Peyer's patch (tissue), 4 donors: Measurements from ENCODE around the gene FOXO6. TPM values are rescaled to one million over a fixed set of nuclear protein-coding genes. Genes with fewer than 3 reads are reported as not detected.

Source experiments
- DNase-seq, 3 donors: peaks; one replicate each; pipeline ENCODE4 v3.0.0-alpha.2; 2017 to 2019
- H3K27ac ChIP-seq, 4 donors: fragments of 200-600 bp; sonication (generic); one replicate each; pipeline ENCODE4 v1.5.1; 2016 to 2019
- H3K27me3 ChIP-seq, 2 donors: fragments of 200-600 bp; sonication (generic); one replicate each; pipeline ENCODE4 v1.5.1; 2019
- H3K36me3 ChIP-seq, 3 donors: fragments of 200-600 bp; sonication (generic); one replicate each; pipeline ENCODE4 v1.5.1; 2016 to 2019
- H3K4me1 ChIP-seq, 4 donors: fragments of 200-600 bp; sonication (generic); one replicate each; pipeline ENCODE4 v1.5.1; 2016 to 2019
- H3K4me3 ChIP-seq, 4 donors: fragments of 200-600 bp; sonication (generic); 1 replicate in 3 of 4; 2 replicates in 1 of 4; pipeline ENCODE4 v1.5.1; 2016 to 2019; ENCODE audit warnings: mild to moderate bottlenecking in 1 of 4
- H3K9me3 ChIP-seq, 4 donors: fragments of 200-600 bp; sonication (generic); one replicate each; pipeline ENCODE4 v1.5.1; 2016 to 2019; ENCODE audit warnings: mild to moderate bottlenecking in 1 of 4
- CTCF ChIP-seq, 6 experiments: fragments of 450-650 bp in 4 of 6; fragments of 200-600 bp in 2 of 6; sonication (generic) in 1 of 6; IDR thresholded peaks; one replicate each; pipeline ENCODE4 v1.5.1; 2017 to 2019; ENCODE audit warnings: antibody characterized with exemption in 6 of 6, mild to moderate bottlenecking in 3 of 6, moderate library complexity in 1 of 6
- POLR2A ChIP-seq, 2 donors: fragments of 450-650 bp; IDR thresholded peaks; one replicate each; pipeline ENCODE4 v1.5.1; 2017; ENCODE audit warnings: antibody characterized with exemption in 2 of 2, mild to moderate bottlenecking in 2 of 2, moderate library complexity in 2 of 2
- total RNA-seq, 4 donors: library from RNA; depleted of rRNA; stranded (reverse); fragments of >200 nt; gene quantifications; one replicate each; pipeline ENCODE4 v1.1.0, GENCODE V29; 2016

FOXO6 gene
- total RNA-seq, 4 donors from 2014 or later = 0.53 to 1.1 TPM; not detected in 2

DNA sequence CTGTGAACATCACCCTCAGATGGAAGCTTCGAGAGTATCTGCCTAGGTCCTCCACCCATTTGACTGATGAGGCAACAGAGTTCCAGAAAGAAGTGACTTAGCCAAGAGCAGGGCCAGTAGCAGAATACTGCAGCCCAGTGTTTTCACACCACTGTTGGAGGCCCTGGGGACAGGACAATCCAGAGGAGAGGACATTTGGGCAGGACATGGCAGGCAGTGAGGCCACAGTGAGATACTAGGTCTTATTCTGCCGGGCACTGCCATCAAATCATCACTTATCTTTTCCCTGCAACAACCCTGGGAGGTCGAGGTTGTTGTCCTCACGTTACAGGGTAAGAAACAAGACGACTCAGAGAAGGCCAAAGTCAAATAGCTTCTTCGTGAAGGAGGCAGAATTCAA, 5.5 kb upstream of the FOXO6 start:
- no peak overlapping the region for H3K27ac ChIP-seq
- H3K27me3 ChIP-seq = no peaks in the 10 kb centered on the region
- H3K4me3 ChIP-seq = no peak overlapping the region
- peaks cover 0 to 30% (median 2%) of the 10 kb centered on the region in 4 donors for H3K4me1 ChIP-seq
- peak in 2 of 3 donors; percentile 9 to 19 for DNase-seq
- TF ChIP-seq CTCF (IDR thresholded peaks at IDR 0.05) = no peak
- TF ChIP-seq POLR2A (IDR thresholded peaks at IDR 0.05) = no peak
- no peaks in the 10 kb centered on the region for H3K36me3 ChIP-seq
- no peaks in the 10 kb centered on the region for H3K9me3 ChIP-seq

DNA sequence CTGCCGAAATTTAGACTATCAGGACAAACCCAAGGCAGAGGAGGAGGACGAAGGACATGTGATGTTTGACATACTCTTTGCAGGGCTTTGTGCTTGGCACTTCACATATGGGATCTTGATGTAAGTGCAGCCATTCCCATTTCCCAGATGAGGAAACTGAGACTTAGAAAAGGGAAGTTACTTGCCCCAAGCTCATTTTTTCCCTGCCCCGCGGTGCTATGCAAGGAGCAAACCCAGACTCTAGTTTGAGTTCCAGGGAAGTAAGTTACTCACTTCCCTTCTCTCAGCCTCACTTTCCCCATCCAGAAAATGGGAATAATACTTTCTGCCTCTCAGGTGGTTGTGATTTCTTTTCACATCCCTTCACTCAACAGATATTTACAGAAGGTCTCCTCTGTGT, 4.5 kb upstream of the FOXO6 start:
- H3K27me3 ChIP-seq = no peaks in the 10 kb centered on the region
- DNase-seq = no peak

GRCh38 chr1:41357451-41358101, 3.7 kb upstream of the FOXO6 start:
- peaks cover 4 to 41% (median 10%) of the 10 kb centered on the region in 4 donors for H3K4me1 ChIP-seq
- peaks cover 0 to 4% of the 10 kb centered on the region in 2 donors for H3K27me3 ChIP-seq
- no peak overlapping the region for H3K4me3 ChIP-seq
- H3K27ac ChIP-seq = no peak overlapping the region
- DNase-seq = peak in 2 of 3 donors; percentile 31 to 38
- no peaks in the 10 kb centered on the region for H3K36me3 ChIP-seq
- no peak for TF ChIP-seq CTCF (IDR thresholded peaks at IDR 0.05)
- TF ChIP-seq POLR2A (IDR thresholded peaks at IDR 0.05) = no peak
- H3K9me3 ChIP-seq = no peaks in the 10 kb centered on the region

More for the DNA sequence above, 4.5 kb upstream of the FOXO6 start:
- no peak overlapping the region for H3K27ac ChIP-seq
- H3K4me1 ChIP-seq = peaks cover 0 to 32% (median 4%) of the 10 kb centered on the region in 4 donors
- no peak overlapping the region for H3K4me3 ChIP-seq
- no peaks in the 10 kb centered on the region for H3K9me3 ChIP-seq
- no peak for TF ChIP-seq POLR2A (IDR thresholded peaks at IDR 0.05)
- no peak for TF ChIP-seq CTCF (IDR thresholded peaks at IDR 0.05)
- H3K36me3 ChIP-seq = no peaks in the 10 kb centered on the region

GRCh38 chr1:41358131-41359021, 2.9 kb upstream of the FOXO6 start:
- peak in 2 of 3 donors; percentile 42 to 48 for DNase-seq
- Histone ChIP-seq H3K27me3 (peaks cover 0 to 4% of the 10 kb centered on the region in 2 donors), H3K9me3 (no peaks in the 10 kb centered on the region), H3K4me3 (no peak overlapping the region), H3K4me1 (peaks cover 4 to 45% (median 10%) of the 10 kb centered on the region in 4 donors), H3K27ac (no peak overlapping the region), H3K36me3 (no peaks in the 10 kb centered on the region)
- TF ChIP-seq POLR2A (IDR thresholded peaks at IDR 0.05) (no peak), CTCF (IDR thresholded peaks at IDR 0.05) (no peak)

DNA sequence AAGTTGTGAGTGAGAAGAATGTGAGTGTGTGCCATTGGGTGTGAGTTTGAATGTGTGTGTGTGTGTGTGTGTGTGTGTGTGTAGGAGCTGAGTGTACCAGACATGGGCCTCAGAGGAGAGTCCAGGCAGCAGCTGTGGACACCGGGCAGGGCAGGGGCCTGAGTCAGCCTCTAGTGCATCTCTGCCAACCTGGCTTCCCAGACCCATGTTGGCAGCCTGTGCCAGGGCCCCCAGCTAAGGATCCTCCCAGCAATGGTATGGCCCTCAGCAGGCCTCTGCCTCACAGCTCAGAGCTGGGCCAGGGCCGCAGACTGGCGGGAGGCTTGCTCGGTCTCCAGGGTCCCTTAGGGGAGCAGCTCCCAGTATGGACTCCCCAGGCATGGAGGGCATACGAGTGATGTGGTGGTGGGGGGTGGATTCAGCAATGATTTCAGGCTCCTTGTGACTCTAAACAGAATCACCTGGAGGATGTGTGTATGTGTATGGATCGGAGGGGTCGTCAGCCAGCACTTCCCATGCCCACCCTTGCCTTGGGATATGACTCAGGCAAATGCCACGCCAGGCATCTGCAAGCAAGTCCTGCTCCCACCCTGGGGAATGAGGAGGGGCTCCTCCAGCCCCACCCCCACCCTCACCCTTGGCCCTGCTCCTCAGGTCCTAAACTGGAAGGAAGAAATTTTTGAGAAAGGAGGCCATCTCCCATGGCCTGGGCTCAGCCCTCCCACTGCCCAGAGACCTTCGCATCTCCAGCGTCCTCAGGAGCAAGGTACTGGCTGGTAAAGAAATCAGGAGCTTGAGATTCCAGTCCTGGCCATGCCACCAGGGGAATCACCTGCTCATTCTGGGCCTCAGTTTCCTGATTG, 1.8 kb upstream of the FOXO6 start:
- H3K36me3 ChIP-seq = no peaks in the 10 kb centered on the region
- H3K4me3 ChIP-seq = no peak overlapping the region
- H3K4me1 ChIP-seq = peaks cover 4 to 45% (median 10%) of the 10 kb centered on the region in 4 donors
- H3K9me3 ChIP-seq = no peaks in the 10 kb centered on the region
- peak in 2 of 3 donors; percentile 45 for DNase-seq
- no peak overlapping the region for H3K27ac ChIP-seq
- TF ChIP-seq POLR2A (IDR thresholded peaks at IDR 0.05) (no peak), CTCF (IDR thresholded peaks at IDR 0.05) (no peak)
- peaks cover 0 to 4% of the 10 kb centered on the region in 2 donors for H3K27me3 ChIP-seq
